ENCODE results near the gene RAB22A.

RAB22A gene, protein sequence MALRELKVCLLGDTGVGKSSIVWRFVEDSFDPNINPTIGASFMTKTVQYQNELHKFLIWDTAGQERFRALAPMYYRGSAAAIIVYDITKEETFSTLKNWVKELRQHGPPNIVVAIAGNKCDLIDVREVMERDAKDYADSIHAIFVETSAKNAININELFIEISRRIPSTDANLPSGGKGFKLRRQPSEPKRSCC

GRCh38 chr20:58309591-58310290, at the start of gene RAB22A:
RAB22A (plus strand) TSS chr20:58309715; CDS start chr20:58309977, 262 bp downstream.
- no peak for DNase-seq (ENCODE audit: low read depth, low spot score)
- TF ChIP-seq FOXP2 (optimal IDR thresholded peaks at IDR 0.05; ENCODE audit: control extremely low read depth, extremely low read length, insufficient read depth) (no peak), POLR2AphosphoS5 (IDR thresholded peaks at IDR 0.05; ENCODE audit: borderline replicate concordance, low read depth, low read length) (no peak), EZH2 (IDR thresholded peaks at IDR 0.05) (no peak)
- Histone ChIP-seq H3K36me3 (ENCODE audit: insufficient read depth, low read length) (peaks cover 15% of the 10 kb centered on the region), H3K4me3 (peak within 1 kb of the TSS; percentile 94), H3K9ac (ENCODE audit: insufficient read length) (peak within 1 kb of the TSS; percentile 93), H3K27ac (peak within 1 kb of the TSS; percentile 29; the same call in 1 of the 2 replicates), H3K9me3 (ENCODE audit: low read depth, low read length) (no peaks in the 10 kb centered on the region)

GRCh38 chr20:58260006-58260405, 49.5 kb upstream of the RAB22A start:
- Histone ChIP-seq H3K9me3 (ENCODE audit: low read depth, low read length) (no peaks in the 10 kb centered on the region), H3K27ac (no peak overlapping the region), H3K9ac (ENCODE audit: insufficient read length) (no peak overlapping the region), H3K4me3 (no peak overlapping the region), H3K36me3 (ENCODE audit: insufficient read depth, low read length) (no peaks in the 10 kb centered on the region; the same call in 1 of the 2 replicates)
- DNase-seq (ENCODE audit: low read depth, low spot score): no peak
- TF ChIP-seq FOXP2 (optimal IDR thresholded peaks at IDR 0.05; ENCODE audit: control extremely low read depth, extremely low read length, insufficient read depth): no peak
- TF ChIP-seq POLR2AphosphoS5 (IDR thresholded peaks at IDR 0.05; ENCODE audit: borderline replicate concordance, low read depth, low read length): no peak
- TF ChIP-seq EZH2 (IDR thresholded peaks at IDR 0.05): no peak

DNA sequence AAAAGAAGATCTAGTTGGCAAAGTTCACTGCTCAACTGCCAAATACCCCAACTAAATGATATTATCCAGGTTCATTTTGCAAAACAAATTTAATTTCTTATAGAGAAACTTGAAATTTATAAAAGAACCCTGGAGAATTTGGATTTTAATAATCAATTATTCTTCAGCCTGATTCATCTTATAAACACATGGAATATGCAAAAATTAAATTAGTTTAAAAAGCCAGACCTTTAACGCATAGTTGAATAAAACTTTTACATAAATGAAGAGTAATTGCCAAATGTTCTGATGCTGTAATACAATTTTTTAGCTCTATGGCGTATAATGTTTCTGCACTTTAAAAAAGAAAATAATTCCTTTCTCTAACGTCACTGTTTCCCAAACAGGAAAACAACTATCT, 47.9 kb upstream of the RAB22A start:
- no peaks in the 10 kb centered on the region; the same call in 1 of the 2 replicates for H3K36me3 ChIP-seq (ENCODE audit: insufficient read depth, low read length)
- H3K27ac ChIP-seq: no peak overlapping the region

DNA sequence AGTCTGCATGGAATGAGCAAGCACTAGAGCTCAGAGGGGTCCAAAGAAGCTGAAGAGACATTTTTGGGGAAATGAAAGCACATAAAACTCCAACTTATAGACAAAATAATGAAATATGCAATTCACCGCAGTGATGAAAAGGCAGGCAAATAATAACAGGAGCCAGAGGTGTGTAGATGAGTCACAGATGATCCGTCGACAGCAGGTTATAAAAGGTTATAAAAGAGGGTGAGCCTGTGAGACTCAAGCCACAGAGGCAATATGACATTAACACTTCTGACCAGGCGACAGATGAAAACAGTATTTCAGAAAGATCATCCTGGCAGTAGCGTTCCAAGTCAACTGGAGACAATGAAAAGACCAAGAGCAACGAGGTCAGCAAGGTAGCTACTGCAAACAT, 45.2 kb upstream of the RAB22A start:
- TF ChIP-seq EZH2 (IDR thresholded peaks at IDR 0.05) (no peak), POLR2AphosphoS5 (IDR thresholded peaks at IDR 0.05; ENCODE audit: borderline replicate concordance, low read depth, low read length) (no peak), FOXP2 (optimal IDR thresholded peaks at IDR 0.05; ENCODE audit: control extremely low read depth, extremely low read length, insufficient read depth) (no peak)
- no peak for DNase-seq (ENCODE audit: low read depth, low spot score)
- Histone ChIP-seq H3K27ac (no peak overlapping the region), H3K9ac (ENCODE audit: insufficient read length) (no peak overlapping the region), H3K9me3 (ENCODE audit: low read depth, low read length) (no peaks in the 10 kb centered on the region), H3K4me3 (no peak overlapping the region), H3K36me3 (ENCODE audit: insufficient read depth, low read length) (peaks cover 4% of the 10 kb centered on the region; the same call in 1 of the 2 replicates)

More for the DNA sequence above, 47.9 kb upstream of the RAB22A start:
- TF ChIP-seq EZH2 (IDR thresholded peaks at IDR 0.05): no peak
- TF ChIP-seq POLR2AphosphoS5 (IDR thresholded peaks at IDR 0.05; ENCODE audit: borderline replicate concordance, low read depth, low read length): no peak
- no peak for TF ChIP-seq FOXP2 (optimal IDR thresholded peaks at IDR 0.05; ENCODE audit: control extremely low read depth, extremely low read length, insufficient read depth)
- Histone ChIP-seq H3K4me3 (no peak overlapping the region), H3K9ac (ENCODE audit: insufficient read length) (no peak overlapping the region), H3K9me3 (ENCODE audit: low read depth, low read length) (no peaks in the 10 kb centered on the region)
- no peak for DNase-seq (ENCODE audit: low read depth, low spot score)

- H3K4me3 ChIP-seq: no peak overlapping the region
- DNase-seq (ENCODE audit: low read depth, low spot score): no peak
Measured at GRCh38 chr20:58267389-58268215, 41.9 kb upstream of the RAB22A start.

DNA sequence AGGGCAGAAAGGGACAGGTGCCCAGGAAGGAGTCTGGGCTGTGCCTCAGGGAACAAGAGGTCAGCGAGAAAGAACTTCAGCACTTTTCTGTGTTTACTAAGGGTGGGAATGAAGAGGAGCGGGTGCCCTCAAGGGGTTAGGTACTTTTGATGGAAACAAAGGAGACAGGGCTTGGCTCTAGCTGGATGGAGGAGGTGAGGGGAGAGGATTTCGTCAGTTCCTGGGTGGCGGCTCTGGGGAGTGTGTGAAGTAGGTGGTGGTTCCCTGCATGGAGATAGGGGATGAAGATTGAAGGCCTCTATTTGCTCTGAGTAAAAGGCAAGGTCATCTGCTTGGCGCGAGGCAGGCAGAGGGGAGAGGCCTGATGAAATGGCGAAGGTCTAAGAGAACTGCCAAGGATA, 41.1 kb upstream of the RAB22A start:
- no peak overlapping the region for H3K9ac ChIP-seq (ENCODE audit: insufficient read length)
- DNase-seq (ENCODE audit: low read depth, low spot score): no peak
- H3K4me3 ChIP-seq: no peak overlapping the region
- H3K27ac ChIP-seq: no peak overlapping the region
- TF ChIP-seq POLR2AphosphoS5 (IDR thresholded peaks at IDR 0.05; ENCODE audit: borderline replicate concordance, low read depth, low read length) (no peak), FOXP2 (optimal IDR thresholded peaks at IDR 0.05; ENCODE audit: control extremely low read depth, extremely low read length, insufficient read depth) (no peak), EZH2 (IDR thresholded peaks at IDR 0.05) (no peak)
- peaks cover 4% of the 10 kb centered on the region; the same call in 1 of the 2 replicates for H3K36me3 ChIP-seq (ENCODE audit: insufficient read depth, low read length)
- H3K9me3 ChIP-seq (ENCODE audit: low read depth, low read length): no peaks in the 10 kb centered on the region

More at GRCh38 chr20:58267389-58268215, 41.9 kb upstream of the RAB22A start:
- H3K27ac ChIP-seq: no peak overlapping the region
- H3K9ac ChIP-seq (ENCODE audit: insufficient read length): no peak overlapping the region
- H3K36me3 ChIP-seq (ENCODE audit: insufficient read depth, low read length): peaks cover 4% of the 10 kb centered on the region; the same call in 1 of the 2 replicates
- TF ChIP-seq POLR2AphosphoS5 (IDR thresholded peaks at IDR 0.05; ENCODE audit: borderline replicate concordance, low read depth, low read length) (no peak), FOXP2 (optimal IDR thresholded peaks at IDR 0.05; ENCODE audit: control extremely low read depth, extremely low read length, insufficient read depth) (no peak), EZH2 (IDR thresholded peaks at IDR 0.05) (no peak)
- H3K9me3 ChIP-seq (ENCODE audit: low read depth, low read length): no peaks in the 10 kb centered on the region

GRCh38 chr20:58268936-58269619, 40.4 kb upstream of the RAB22A start:
- H3K9ac ChIP-seq (ENCODE audit: insufficient read length): no peak overlapping the region
- no peak for DNase-seq (ENCODE audit: low read depth, low spot score)
- no peak overlapping the region for H3K4me3 ChIP-seq
- H3K36me3 ChIP-seq (ENCODE audit: insufficient read depth, low read length): peaks cover 4% of the 10 kb centered on the region; the same call in 1 of the 2 replicates
- no peak overlapping the region for H3K27ac ChIP-seq
- H3K9me3 ChIP-seq (ENCODE audit: low read depth, low read length): no peaks in the 10 kb centered on the region
- no peak for TF ChIP-seq POLR2AphosphoS5 (IDR thresholded peaks at IDR 0.05; ENCODE audit: borderline replicate concordance, low read depth, low read length)
- no peak for TF ChIP-seq FOXP2 (optimal IDR thresholded peaks at IDR 0.05; ENCODE audit: control extremely low read depth, extremely low read length, insufficient read depth)
